PC-3 (cell line): Measurements from ENCODE around the gene CDHR1.

Experiments
- CTCF ChIP-seq: fragments of 300-600 bp; sonication (generic); conservative IDR thresholded peaks from 2 replicates; pipeline ENCODE4 v1.5.1; 2017; ENCODE audit warnings: antibody characterized with exemption, low read depth, mild to moderate bottlenecking, low read length
- EZH2 ChIP-seq: fragments of 300-600 bp; sonication (generic); IDR thresholded peaks from one replicate; pipeline ENCODE4 v1.6.1; 2017; ENCODE audit warnings: antibody characterized with exemption, mild to moderate bottlenecking, low read length; ENCODE audit not compliant: unreplicated experiment
- EZH2phosphoT487 ChIP-seq: fragments of 300-600 bp; sonication (generic); IDR thresholded peaks from 2 replicates; pipeline ENCODE4 v1.6.1; 2018; ENCODE audit warnings: mild to moderate bottlenecking, antibody characterized with exemption, low read length, borderline replicate concordance

GRCh38 chr10:84244651-84245270 is 50.4 kb downstream of the CDHR1 start, which contains the start of gene RGR:
- TF ChIP-seq CTCF (no peak), EZH2 (no peak), EZH2phosphoT487 (no peak)
